ENCODE data around the gene CRACR2B.

The CRACR2B gene

GRCh38 chr11:794766-795633 lies 32.7 kb upstream of the CRACR2B start:
- DNase-seq (ENCODE audit: low read depth in 2 of 2, low spot score in 1 of 2) = no peak

- peak in 1 of 2 donors; percentile 46 for DNase-seq (ENCODE audit: low read depth in 2 of 2, low spot score in 1 of 2)
Observed at GRCh38 chr11:795634-796564, 31.8 kb upstream of the CRACR2B start.

GRCh38 chr11:796565-797295 lies 31.0 kb upstream of the CRACR2B start:
- DNase-seq (ENCODE audit: low read depth in 2 of 2, low spot score in 1 of 2) = no peak

GRCh38 chr11:797296-798092 lies 30.2 kb upstream of the CRACR2B start:
- DNase-seq (ENCODE audit: low read depth in 2 of 2, low spot score in 1 of 2) = peak in 1 of 2 donors; percentile 47

- peak; percentile 61 to 69 for DNase-seq (ENCODE audit: low read depth in 2 of 2, low spot score in 1 of 2)
Observed at GRCh38 chr11:798093-798713, 29.5 kb upstream of the CRACR2B start, which contains the start of gene SLC25A22. TSS of gene SLC25A22 (minus strand) at chr11:798281. CDS start at chr11:795006, 3,275 bp downstream.

- DNase-seq (ENCODE audit: low read depth in 2 of 2, low spot score in 1 of 2) = no peak
Observed at GRCh38 chr11:799641-800316, 27.9 kb upstream of the CRACR2B start.

- no peak for DNase-seq (ENCODE audit: low read depth in 2 of 2, low spot score in 1 of 2)
Observed at GRCh38 chr11:800473-800872, 27.2 kb upstream of the CRACR2B start.

GRCh38 chr11:801097-801780 lies 26.5 kb upstream of the CRACR2B start:
- DNase-seq (ENCODE audit: low read depth in 2 of 2, low spot score in 1 of 2) = no peak

GRCh38 chr11:802018-802617 lies 25.6 kb upstream of the CRACR2B start:
- DNase-seq (ENCODE audit: low read depth in 2 of 2, low spot score in 1 of 2) = no peak

- DNase-seq (ENCODE audit: low read depth in 2 of 2, low spot score in 1 of 2) = no peak
Observed at GRCh38 chr11:802693-803466, 24.8 kb upstream of the CRACR2B start.

GRCh38 chr11:803467-803742 lies 24.3 kb upstream of the CRACR2B start:
- no peak for DNase-seq (ENCODE audit: low read depth in 2 of 2, low spot score in 1 of 2)

- no peak for DNase-seq (ENCODE audit: low read depth in 2 of 2, low spot score in 1 of 2)
Observed at GRCh38 chr11:803770-804598, 23.7 kb upstream of the CRACR2B start.

- no peak for DNase-seq (ENCODE audit: low read depth in 2 of 2, low spot score in 1 of 2)
Observed at GRCh38 chr11:804599-804964, 23.1 kb upstream of the CRACR2B start.

- DNase-seq (ENCODE audit: low read depth in 2 of 2, low spot score in 1 of 2) = no peak
Observed at GRCh38 chr11:808427-809286, 19.1 kb upstream of the CRACR2B start.

GRCh38 chr11:809287-810039 lies 18.3 kb upstream of the CRACR2B start, which contains the start of gene RPLP2:
TSS of gene RPLP2 (plus strand) at chr11:809967. CDS start at chr11:810235, 268 bp downstream.
- peak; percentile 96 for DNase-seq (ENCODE audit: low read depth in 2 of 2, low spot score in 1 of 2)
